Stimulated activated CD4-positive, alpha-beta T cell treated with anti-CD3 and anti-CD28 coated beads, TNF-alpha, amount 100 ng/mL, for 48 hours (primary cell): ENCODE measurements around the gene DNAJB5.
"Not testable (repeated sequence)": the region's sequence is repeated elsewhere in the genome, so short reads cannot be mapped to it uniquely, and the experiment has no call there.

Experiments
- DNase-seq, 3 donors: peaks; one replicate each; pipeline ENCODE4 v3.0.0-alpha.2; 2020; ENCODE audit warnings: low read depth in 3 of 3

DNAJB5 gene

DNA sequence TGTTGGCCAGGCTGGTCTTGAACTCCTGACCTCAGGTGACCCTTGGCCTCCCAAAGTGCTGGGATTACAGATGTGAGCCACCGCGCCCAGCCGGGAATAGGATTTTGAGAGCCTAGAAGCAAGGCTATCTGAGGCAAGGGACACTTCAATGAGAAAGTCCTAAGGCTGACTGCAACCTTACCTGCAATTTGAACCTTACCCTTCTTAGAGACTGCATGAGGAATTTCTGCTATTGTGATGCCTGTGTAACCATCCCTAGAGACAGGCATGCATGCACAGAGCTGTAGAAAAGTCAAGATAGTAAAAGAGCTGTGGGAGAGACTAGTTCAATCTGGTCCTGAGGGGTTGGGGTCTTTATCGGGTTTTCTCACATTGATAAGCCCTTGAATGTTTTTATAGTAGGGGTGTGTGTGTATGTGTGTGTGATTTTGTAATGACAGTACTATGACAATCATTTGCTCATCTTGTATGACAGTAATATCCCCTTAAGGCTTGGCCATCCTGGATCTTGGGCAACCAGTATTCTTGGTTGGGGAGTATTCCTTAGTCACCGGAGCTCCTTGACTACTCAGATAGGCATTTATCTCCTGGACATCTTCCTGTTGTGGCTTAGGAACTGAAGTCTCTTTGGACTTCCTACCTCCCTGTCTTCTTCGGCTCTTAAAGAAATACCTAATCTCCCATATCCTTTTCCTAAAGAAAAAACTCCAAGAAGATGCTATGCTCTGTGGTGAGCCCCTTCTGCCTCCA is 11.2 kb downstream of the DNAJB5 start:
- DNase-seq, result no peak

DNA sequence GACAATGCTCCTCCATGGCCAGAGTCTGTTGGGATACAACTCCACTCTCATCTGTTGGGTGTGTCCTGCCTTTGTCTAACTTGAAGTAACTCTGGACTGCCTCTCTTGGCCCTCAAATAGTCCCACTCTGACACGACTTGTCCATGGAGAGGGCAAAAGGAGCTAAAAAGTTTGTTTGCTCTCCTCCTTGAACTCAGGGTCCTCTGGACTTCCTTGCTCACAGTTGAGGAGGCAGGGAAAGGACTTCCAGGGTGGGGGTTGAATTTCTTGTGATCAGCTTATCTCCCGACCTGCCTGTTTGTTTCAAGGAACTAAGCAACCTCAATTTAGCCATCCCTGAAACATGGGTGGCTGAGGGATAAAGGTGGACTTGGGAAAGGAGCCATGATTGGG is 11.7 kb downstream of the DNAJB5 start:
- DNase-seq, result no peak

DNA sequence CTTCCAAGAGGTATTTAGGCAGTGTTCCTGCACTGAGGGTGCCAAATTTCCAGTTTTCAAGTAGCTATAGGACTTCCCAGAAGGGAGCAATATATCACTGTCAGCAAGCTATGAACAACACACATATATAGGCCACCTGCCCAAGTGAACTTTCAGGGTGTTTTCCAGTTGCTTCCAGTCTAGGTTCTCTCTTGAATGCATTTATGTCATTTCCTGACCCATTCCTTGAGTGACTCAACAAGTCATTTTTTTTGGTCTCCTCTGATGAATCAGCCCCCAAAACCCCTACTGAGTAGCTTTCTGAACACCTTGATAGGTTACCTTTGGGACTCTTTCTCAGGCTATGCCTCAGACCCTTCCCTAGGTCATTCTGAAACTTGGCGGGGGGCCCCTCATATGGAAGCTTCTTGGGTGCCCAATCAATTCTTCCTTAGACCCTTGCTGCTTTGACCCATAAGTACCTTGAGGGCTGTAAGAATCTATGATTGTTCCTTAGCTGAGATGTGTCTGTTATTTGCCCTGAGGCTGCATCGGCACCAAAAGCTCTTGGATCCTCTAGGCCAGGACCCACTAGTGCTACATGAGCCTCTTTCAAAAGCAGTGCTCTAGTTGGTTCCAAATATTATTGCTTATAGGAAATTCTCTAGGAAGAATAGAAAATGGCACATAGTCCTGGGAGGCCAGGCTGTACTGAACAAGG is 12.4 kb downstream of the DNAJB5 start:
- no peak for DNase-seq

DNA sequence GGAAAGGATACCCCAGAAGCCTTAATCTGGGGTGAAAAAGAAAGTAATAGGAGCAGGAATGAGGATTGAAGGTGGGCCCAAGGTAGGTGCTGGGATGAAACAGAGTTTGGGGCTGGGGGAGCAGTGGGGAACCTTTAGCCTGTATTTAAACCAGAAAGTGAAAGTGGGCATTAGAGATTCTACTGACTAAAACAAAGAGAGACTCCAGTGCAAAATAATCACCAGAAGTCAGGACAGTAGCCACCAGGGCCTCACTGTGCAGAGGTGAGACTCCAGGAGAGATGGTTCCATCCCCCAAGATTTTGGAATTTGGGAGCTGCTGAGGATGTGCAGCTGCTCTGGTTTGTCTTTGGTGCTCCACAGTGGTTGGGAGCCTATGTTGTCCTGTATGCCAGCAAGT is 13.1 kb downstream of the DNAJB5 start:
- no peak for DNase-seq

DNA sequence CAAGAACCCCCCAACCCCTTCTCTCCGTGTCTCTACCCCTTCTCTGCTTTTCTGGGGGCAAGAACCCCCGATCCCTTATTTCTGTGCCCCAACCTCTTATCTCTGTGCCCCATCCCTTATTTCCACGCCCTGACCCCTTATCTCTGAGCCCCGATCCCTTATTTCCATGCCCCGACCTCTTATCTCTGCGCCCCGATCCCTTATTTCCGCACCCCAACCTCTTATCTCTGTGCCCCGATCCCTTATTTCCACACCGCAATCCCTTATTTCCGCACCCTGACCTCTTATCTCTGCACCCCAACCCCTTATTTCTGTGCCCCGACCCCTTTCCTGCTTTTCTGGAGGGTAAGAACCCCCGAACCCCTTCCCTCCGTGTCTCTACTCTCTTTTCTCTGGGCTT is 14.8 kb downstream of the DNAJB5 start:
- DNase-seq, result not testable (repeated sequence)

DNA sequence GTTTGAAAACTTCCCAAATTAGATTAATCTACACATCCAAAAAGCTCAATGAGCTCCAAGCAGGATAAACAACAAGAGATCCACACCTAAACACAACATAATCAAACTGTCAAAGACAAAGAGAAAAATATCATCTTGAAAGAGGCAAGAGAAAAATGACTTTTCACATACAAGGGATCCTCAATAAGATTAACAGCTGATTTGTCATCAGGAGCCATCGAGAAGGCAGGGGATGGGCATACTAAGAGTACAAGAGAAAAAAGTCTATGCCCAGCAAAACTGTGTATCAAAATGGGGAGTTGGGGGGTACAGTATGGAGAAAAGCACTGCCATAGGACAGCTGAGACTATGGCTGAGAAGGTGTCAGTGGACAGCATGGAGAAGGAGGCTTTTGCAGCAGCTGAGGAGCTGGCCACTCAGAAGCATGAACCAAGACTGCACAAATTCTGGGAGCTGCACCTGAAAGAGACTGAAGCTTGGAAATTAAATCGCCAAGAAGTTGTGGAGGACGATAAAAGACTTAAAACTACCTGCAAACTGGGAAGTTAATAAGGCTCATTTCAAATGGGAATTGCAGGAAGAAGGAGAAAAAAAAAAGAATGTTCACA is 20.9 kb downstream of the DNAJB5 start:
- no peak for DNase-seq

DNA sequence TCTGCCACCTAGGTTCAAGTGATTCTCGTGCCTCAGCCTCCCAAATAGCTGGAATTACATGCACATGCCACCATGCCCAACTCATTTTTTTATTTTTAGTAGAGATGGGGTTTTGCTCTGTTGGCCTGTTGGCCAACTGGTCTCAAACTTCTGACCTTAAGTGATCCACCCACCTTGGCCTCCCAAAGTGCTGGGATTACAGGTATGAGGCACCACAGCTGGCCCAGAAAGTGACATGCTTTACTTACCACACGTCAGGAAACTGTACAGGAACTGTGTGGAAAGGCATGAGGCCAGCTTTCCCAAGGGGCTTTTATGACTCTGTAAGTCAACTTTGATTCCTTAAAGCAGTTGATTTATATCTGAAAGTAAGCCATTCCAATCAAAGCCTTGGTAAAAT is 25.0 kb downstream of the DNAJB5 start:
- DNase-seq, result no peak

DNA sequence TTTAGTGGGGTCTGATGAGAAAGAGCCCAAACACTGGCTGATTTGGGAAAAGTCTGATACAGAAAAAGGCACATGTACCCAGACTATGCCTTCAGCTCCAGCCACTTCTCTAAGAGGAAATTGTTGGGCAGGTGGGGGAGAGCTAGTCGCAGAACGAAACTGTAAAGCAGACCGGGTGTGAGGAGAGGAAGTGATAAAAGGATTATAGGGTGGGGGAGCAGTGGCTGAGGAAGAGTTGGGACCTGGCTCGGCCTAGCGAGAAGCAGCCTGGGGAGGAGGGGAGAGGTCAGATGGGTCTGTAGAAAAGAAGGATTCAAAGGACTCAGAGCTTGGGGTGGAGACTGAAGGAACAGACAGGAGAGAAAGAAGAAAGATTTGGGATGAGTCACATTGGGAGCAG is 33.9 kb downstream of the DNAJB5 start:
- DNase-seq, result not testable (repeated sequence)

DNA sequence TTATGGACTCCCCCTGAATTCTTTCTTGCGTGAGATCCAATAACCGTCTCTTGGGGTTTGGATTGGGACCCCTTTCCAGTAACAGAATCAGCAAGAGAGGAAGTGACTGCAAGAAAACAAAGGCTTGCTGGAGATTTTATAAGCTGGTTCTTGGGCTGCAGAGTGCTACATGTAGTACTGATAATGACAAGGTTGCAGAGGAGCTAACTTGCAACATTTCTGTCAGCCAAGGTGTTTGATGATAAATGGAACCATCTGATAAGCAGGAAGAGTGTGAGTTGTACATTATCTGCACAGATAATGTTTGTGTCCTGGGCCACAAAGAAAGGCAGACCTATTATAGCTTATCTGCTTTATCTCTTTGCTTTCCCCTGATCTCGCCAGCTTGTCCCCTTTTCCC is 37.1 kb downstream of the DNAJB5 start:
- DNase-seq, result no peak

DNA sequence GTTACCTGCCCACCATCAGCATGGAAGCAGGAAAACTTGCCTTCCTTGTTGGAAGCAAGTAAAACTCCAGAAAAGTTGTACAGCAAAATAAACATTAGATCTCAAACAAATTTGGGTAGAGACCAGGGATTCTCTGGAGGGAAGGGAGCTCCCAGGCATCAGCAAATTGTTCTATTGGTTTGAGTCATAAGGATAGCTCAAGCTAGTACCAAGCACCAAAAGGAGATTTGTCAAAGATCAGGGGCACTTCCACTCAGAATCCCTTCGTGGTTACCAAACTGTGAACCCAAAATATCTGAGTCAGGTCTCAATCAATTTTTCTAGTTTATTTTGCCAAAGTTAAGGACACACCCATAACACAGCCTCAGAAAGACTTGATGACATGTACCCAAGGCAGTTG is 37.8 kb downstream of the DNAJB5 start:
- DNase-seq, result no peak

DNA sequence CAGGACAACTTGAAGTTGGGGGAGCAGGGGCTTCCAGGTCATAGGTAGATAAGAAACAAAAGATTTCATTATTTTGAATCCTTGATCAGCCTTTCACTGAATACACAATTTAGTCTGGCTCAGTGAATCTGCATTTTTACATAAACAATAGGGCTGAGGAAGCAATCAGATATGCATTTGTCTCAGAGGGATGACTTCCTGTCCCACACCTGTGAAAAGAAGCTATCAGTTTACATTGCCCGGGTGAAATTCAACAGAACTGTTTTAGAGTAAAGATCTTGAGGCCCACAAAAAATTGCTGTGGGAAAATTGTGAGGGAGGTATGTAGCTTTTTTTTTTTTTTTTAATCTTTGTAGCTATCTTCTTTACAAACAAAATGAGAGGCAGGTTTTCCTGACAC is 38.3 kb downstream of the DNAJB5 start:
- DNase-seq, result no peak

DNA sequence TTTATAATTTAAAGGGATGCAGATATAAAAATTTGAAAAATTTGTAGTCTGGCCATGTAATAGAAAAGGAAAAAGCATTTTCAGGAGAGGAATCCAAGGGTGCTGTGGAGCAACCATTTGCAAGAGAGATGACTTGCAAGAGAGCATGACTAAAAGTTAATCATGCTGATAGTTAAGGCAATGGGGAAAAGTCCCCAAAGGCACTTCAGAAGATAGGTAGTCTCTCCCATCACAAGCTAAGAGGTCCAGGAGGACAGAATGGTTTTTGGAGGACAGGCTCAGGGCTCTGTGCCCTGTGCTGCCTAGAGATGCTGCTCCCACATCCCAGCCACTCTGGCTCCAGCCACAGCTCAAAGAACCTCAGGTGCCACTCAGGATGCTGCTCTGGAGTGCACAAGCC is 38.8 kb downstream of the DNAJB5 start:
- no peak for DNase-seq

DNA sequence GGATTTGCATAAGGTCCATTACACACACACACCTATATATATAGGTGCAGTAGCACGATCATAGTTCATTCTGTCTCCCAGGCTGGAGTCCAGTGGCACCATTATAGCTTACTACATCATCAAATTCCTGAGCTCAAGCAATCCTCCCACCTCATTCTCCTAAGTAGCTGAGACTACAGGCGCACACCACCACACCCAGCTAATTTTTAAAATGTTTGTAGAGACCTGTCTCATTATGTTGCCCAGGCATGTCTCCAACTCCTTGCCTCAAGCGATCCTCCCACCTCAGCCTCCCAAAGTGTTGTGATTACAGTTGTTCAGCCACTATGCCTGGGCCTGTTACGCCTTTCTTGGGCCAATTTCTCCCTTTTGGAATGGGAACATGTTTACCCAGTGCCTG is 39.7 kb downstream of the DNAJB5 start:
- no peak for DNase-seq

DNA sequence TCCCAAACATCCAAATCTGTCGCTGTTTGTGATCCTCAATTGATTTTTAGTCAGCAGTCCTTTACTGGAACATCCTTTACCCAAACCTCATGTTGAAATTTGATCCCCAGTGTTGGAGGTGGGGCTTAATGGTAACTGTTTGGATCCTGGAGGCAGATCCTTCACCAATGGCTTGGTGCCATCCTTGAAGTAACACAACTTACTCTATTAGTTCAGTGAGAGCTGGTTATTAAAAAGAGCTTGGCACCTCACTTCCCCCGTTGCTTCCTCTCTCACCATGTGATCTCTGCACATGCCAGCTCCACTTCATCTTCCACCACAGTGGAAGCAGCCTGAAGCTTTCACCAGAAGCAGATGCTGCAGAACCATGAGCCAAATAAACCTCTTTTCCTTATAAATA is 40.3 kb downstream of the DNAJB5 start:
- DNase-seq, result no peak

DNA sequence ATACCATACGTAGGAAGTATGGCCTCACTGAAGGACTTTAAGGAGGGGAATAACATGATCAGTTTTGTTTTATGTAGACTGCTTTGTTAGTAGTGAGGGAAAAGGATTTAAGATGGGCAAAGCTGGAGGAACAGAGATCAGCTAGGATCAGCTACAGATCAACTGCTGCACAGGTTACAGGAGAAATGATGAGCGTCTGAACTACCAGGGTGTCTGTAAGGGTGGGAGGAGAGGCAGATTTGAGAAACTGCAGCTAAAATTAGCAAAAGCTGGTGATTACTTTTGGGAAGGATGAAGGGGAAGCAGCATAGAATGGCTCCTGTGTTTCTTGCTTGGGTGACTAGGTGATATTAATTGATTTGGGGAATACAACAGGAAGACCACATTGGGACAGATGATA is 43.6 kb downstream of the DNAJB5 start:
- DNase-seq, result no peak

DNA sequence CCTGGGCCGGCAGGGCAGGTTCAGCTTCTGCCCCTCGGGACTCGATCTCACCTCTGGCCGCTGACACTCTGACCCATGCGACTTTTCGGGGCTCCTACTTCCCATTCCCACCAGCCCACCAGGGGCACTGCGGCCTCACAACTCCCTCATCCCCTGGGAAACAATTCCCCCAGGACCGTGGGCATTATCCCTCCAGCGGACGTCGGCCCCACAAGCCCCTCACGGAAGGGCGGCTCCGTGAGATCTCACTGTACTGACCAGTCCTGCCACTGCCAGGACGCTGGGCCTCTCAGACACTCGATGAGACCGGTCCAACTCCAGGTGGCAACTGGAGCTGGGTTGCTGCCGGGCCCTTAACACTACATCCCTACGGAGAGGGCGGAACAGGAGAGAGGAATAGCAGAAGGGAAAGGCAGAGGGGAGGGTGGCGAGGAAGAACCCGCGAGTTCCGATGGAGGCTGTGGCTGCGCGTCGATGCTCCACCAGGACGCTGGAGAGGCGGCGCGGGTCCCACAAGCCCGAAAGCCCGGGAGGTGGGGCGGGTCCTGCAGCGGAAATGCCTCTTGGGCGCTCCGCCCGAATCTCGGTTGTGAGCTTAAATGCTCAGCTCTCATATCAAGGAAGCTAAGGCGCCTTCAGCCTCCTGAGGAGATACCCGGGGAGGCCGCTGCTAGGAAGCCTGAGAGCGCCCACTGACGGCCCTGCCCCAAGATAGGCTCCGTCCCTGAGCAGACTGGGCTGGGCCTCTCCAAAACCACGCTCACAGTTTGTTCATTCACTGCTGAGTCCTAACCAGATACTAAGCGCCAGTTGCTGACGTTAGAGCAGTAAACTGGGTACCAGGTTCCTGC is 46.5 kb downstream of the DNAJB5 start:
- peak; percentile 13 to 28 (median 15) for DNase-seq

DNA sequence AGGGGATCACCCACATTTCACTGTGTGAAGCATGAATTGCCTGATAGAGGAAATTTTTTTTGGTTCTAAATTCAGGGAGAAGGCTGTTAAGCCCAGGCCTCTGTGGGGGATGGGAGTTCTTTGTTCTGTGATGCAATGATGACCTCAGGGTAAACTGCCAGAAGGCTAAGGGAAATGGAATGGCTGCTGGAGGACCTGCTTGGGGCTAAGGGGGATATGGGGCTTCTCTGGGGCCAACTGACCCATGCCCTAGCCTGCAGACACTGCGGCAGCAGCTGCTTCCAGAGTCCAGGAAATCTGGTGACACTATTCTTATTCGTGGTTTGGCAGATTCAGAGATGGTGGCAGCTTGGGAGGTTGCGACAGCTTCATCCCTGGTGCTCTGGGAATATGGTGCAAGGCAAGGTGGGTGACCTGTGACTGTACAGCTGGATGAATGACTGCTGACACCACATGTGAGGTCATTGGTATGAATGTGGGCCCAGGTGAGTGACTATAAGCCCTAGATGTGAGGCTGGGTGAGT is 52.6 kb downstream of the DNAJB5 start:
- no peak for DNase-seq

DNA sequence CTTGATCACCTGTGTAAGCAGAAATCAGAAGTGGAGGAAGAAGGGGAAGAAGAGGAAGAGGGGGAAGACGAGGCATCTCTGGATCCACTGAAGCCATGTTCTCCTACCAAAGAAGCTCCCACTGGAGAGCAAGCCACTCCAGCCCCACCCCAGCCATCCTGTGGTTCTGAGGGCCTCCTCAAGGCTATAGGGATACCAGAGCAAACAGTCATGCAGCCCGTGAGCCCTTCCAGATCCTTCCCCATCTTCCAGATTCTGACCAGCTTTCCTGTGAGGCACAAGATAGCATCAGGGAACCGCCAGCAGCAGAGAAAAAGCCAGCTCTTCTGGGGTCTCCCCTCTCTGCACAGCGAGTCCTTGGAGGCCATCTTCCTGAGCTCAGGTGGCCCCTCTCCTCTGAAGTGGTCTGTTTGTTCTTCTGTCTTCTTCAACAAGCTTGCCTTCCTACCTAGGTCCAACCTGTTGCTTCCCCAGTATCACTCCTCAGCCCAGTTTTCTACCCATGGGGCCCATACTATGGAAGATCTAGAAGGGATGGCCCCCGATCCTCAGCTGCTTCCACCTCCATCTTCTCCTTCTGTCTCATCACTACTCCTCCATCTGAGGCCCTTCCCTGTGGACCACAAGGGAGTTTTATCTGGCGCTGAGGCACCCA is 53.5 kb downstream of the DNAJB5 start:
- no peak for DNase-seq

DNA sequence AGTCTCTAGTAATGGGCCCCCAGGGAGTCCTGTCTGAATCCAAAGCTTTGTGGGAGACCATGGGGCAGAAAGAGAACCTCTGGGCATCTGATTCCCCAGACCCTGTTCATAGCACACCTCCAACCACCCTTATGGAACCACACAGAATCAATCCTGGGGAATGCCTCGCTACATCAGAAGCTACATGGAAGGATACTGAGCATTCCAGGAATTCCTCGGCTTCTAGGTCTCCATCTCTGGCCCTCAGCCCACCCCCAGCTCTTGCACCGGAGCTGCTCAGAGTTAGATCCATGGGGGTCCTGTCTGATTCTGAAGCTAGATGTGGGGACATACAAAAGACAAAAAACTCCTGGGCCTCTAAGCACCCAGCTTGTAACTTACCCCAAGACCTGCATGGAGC is 54.5 kb downstream of the DNAJB5 start:
- no peak for DNase-seq
